Sciatic nerve (tissue), 2 donors: ENCODE data around the gene ILK. TPM values are rescaled to one million over a fixed set of nuclear protein-coding genes. Genes with fewer than 3 reads are reported as not detected.
A peak's percentile ranks its signal among the peaks of the same experiment; 100 is the strongest.

Experiments used
- ATAC-seq: fragments of 200-7000 bp; cut with Tn5 transposase; one replicate; pipeline ENCODE4 v1.9.1; 2020; ENCODE audit warnings: mild to moderate bottlenecking, moderate library complexity
- DNase-seq: peaks from one replicate; pipeline ENCODE4 v3.0.0-alpha.2; 2020; ENCODE audit warnings: low spot score
- intact Hi-C: fragments of 100-400 bp; cut with DNase I; formaldehyde crosslinking; loops from one replicate; pipeline ENCODE4 v1.14.2; 2022
- total RNA-seq: library from RNA; stranded (reverse); fragmentation: NEBNext Ultra II Directional; extraction: Animal tissue kit (Norgen Biotek cat#: 25700); gene quantifications from one replicate; pipeline ENCODE4 v1.2.1, GENCODE V29; 2021
- donor health status: DM: no; HTN: no; CAD: no.
- donor health status: DM: no; HTN: no; CAD: no.

The ILK gene
- total RNA-seq = 208 TPM

DNA sequence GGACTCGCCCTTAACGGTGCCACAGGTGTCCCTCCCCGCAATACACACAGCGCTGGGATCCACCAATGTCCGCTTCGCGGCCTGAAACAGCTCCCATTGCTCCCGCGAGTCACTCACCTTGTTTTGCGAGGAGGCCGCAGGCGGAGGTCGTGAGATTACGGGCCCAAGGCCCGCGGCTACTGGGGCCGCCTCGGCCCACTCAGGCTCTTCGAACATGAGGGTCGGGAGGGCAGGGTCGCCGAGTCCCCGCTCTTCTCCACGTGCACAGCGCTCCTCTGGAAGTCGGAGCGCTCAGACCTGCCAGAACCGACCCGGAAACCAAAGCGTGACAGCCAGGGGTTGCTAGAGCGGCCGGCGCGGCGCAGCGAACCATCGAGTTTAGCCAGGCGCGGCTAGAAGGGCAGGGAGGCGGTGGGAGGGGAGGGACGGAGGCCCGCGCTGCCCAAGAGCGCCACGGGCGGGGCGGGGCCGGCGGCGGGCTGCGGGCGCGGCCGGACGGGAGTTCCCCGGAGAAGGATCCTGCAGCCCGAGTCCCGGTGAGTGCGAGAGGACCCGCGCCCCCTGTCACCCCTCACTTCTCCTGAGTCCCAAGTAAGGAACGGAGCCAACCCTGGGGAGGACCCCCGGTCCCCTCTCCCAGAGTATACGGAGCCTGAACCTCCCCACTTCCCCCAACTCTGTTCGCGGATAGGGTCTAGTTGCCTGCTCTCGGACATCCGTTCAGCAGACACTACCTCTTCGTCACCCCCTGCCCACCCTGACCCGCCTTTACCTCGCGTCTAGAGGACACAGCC, at the start of gene ILK, which contains the start of gene RRP8:
Gene ILK, plus strand, starts transcription at position 488 of the 794 bp plus-strand sequence. CDS start 498 bp downstream, outside the sequence.
Gene RRP8, minus strand, starts transcription at position 330 of the 794 bp plus-strand sequence. Its CDS starts 114 bp downstream, at position 216.
- intact Hi-C loops = no loop called here
- DNase-seq (peak; percentile 94), ATAC-seq (peak; percentile 92)

DNA sequence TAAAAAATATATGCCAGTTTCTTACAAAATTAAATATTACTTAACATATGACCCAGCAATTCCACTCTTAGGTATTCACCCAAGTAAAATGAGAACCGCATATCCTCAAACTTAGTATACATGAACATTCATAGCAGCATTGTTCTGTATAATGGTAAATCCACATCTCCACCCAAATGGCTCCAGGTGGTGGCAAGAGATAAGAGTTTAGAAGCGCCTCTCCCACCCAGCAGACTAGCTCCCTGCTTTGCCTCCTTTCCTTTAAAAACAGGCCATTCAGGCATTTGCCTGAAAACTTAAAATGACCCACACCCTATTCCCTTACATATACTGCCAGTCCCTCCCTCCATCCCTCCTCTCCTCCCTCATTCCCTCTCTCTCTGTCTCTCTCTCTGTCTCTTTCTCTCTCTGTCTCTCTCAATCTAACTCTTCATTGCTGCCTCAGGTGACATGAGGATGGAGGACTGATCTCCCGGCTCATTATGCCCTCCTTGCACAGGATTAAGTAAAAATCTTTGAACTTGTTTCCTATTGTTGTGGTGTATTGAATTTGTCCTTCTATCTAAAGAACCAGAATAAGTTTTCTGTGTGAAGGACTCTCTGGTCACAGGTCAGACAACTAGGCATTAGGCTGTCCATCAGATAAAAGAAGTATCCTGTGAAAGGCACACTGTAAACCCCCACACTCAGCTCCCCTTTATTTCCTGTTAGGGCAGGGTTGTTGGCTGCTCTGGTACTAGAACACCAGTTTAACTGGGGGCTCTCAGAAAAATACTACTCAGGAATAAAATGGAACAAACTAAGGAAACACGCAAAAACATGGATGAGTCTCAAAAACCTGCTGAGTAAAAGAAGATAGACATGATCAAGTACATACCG, 48.5 kb upstream of the ILK start:
- DNase-seq (no peak), ATAC-seq (no peak)
- intact Hi-C loops = no loop called here

DNA sequence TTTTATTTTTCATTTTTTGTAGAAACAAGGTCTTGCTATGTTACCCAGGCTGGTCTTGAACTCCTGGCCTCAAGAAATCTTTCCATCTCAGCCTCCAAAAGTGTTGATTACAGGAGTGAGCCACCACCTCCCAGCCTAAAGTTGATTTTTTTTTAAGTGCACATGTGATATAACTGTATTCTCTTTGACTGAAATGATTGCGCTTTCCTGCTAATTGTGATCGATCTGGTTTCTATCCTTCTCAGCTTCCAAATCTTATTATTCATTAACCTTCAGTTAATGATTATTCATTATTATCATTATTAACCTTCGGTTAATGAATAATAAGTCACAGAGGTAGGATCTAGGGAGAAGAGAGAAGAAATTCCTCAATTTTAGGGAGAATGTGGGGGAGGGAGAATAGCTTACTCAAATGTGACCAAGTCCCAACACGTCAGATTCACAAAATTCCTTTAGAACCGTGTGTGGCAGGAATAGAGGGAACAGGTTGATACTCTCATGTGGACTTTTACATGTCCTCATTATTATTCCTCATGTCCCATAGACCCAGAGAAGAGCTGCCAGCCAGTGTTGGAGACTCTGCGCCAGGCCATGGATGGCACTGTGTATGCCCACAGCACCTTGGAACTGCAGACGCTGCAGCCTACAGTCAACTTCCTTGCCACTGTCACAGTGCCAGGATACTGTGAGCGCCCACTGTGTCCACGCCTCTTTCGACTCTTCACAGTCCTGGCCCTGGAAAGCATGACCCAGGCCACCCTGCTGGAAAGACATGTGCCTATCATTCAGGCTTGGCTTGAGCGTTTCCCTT, 47.2 kb upstream of the ILK start:
- DNase-seq = no peak
- intact Hi-C loops = no loop called here
- ATAC-seq = no peak

DNA sequence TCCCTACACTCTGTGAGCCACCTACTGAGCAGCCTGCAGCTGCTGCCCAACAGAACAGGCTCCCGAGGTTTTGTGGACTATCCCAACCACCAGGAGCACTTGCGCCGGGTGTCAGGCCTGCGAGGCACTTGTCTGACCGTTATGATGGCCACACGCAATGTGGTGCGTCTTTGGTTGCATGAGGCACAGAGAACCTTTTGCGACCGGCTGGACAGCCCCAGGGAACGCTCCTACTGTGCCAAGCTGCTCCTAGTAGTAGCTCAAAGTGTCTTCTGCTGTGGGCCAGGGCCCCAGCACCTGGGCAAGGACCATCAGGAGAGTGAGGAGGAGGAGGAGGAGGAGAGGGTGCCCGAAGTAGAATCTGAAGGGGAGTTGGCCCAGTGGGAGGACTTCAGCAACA, 46.5 kb upstream of the ILK start:
- ATAC-seq (no peak), DNase-seq (no peak)
- intact Hi-C loops = no loop called here

DNA sequence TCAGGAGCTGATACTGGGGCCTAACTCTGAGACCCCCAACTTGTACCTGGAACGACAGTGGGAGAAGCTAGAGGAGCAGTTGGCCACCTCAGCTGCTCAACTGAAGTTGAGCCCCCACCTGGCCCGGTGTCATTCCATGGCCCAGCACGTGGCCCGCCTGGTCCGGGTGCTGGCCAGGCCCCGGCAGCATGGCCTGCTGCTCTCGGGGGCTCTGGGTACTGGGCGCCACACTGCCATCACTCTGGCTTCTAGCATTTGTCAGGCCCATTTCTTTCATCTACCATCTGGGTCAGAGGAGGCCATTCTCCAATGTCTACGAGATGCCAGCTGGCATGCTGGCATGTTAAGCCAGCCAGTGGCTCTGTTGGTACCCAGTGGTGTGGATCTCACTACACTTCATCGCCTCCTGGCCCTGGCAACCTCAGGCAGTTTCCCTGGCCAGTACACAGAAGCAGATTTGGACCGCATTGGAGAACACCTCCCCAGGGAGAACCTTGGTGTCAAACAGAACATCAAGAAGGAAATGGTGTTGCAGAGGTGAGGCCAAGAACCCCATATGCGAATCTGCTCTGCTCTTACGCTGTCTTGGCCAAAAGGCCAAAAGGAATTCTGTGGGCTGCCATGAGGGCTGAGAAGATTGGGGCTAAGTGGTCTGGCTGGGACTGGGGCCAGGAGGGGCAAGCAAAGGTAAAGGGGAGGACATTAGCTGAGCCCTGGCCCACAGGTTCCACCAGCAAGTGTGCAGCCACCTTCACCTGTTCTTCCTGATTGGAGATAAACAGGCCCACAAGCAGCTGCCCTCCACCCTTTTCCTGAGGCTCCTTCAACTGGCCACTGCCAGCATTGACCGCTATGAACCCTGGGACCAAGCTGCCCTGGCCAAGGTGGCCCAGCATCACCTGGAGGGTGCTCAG, 45.6 kb upstream of the ILK start:
- intact Hi-C loops = no loop called here
- DNase-seq (no peak), ATAC-seq (no peak)

DNA sequence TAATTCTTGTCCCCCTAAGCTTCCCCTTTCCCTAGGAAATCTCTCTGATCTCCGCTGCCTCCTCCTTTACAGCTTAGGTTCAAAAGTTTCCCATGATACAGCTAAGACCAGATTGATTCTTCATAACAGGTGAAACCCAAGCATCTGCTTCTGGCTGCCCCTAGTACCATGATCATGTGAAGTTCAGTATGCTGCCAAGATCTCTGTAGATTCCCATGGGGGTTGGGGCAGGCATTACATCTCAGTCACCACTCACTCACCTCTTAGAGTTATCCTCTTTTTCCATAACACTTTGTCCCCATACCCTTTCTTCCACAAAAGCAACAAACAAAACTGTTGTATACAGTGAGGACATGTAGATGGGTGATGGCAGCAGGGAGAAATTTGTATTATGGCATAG, 44.2 kb upstream of the ILK start:
- intact Hi-C loops = no loop called here
- ATAC-seq (no peak), DNase-seq (no peak)

DNA sequence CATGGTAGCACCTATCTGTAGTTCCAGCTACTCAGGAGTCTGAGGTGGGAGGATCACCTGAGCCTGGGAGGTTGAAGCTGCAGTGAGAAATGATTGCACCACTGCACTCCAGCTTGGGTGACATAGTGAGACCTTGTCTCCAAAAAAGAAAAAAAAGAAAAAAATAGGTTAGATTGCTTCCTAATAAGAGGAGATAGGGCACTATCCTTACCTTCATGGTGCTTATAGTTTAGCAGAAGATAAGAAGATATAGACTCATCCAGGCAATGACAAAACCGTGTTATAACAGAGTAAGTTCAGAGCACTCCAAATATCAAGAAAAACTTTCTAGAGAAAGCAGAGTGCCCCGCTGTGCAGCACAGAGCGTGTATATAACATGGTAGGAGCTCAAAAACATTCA, 42.3 kb upstream of the ILK start:
- DNase-seq = no peak
- ATAC-seq = no peak
- intact Hi-C loops = no loop called here

DNA sequence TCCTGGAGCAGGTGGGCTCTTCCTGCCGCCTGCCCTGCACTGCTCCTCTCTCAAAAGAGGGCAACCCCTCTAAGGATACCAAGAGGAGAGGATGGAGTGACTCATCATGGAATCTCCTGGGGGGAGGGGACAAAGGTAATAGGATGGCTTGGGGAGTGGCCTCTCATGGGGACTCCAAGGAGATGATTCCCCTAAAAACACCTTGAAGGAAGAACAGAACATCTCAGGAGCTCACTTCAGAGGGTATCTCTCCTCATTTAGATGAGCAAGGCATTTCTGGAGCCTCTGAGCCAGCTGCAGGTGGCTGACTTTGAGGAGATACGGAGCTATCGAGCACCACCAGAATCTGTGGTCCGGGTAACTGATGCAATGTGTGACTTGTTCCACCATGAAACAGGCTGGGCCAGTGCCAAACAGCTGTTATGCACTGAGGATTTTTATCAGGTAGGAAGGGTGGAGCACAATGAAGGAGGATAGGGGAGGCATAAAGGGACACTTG, 40.4 kb upstream of the ILK start:
- DNase-seq (no peak), ATAC-seq (no peak)
- intact Hi-C loops = no loop called here

DNA sequence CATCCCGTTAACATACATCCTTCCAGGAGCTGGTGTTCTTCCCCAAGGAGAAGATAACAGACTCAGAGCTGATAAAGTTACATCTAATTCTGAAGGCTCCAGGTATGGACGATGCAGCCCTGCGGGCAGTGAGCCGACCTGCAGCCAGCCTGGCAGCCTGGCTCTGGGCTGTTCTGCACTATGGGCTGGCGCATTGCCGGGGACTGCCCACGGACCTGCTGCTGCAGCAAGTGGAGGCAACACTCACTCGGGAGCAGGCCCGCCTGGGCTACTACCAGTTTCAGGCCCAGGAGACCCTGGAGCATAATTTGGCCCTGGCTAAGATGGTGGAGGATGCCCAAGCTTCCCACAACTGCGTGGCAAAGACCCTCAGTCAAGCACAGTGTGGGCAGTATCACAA, 39.9 kb upstream of the ILK start:
- DNase-seq (no peak), ATAC-seq (no peak)

DNA sequence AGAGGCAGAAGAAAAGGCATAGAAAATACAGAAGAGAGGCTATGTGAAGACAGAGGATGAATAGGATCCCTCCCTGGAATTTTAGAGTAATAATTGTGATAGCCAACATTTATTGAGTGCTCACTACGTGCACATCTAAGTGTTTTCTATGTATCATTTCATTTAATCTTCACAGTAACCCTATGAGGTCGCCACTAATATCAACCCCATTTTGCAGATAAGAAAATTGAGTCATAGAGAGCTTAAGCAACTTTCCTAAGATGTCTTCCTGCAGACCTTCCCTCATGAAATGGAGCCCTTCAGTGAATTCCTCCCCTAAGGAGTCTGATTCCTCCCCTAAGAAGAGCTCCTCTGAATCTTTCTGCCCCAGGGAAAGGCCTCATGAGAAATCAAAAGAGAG, 38.2 kb upstream of the ILK start:
- DNase-seq (no peak), ATAC-seq (no peak)
- intact Hi-C loops = no loop called here

More for the DNA sequence above, 39.9 kb upstream of the ILK start:
- intact Hi-C loops = no loop called here

DNA sequence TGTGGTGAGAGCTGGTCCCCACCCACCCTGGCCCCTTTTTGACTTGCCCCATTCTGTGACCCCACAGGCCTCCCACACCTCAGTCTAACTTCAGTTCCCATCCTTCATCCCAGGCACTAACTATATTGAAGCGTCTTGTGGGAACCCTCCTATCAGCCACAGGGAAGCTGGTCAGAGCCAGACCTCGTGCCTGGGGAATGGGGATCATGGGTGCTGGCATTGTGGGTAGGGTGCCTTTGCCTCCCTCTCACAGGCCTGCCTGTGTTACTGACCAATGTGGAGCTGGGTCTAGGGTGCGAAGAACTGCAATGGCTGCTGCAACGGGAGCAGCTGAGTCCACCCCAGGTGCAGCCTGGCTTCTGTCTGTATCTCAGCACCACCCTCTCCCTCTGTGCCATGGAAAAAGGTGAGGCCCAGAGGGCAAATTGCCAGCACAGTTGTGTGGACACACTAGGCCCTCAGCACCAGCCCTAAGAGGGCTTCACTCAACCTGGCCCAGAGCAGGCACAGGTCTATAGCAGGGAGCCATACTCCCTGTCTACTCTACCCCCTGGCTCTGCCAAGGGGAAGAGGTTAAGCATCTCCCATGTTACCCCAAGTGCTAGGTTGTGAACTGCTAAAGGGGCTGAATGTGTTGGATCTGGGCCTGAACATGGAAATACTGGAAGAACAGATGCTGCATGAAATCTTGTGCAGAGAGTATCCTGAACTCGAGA, 37.4 kb upstream of the ILK start:
- no peak for ATAC-seq
- intact Hi-C loops = no loop called here
- DNase-seq = no peak

DNA sequence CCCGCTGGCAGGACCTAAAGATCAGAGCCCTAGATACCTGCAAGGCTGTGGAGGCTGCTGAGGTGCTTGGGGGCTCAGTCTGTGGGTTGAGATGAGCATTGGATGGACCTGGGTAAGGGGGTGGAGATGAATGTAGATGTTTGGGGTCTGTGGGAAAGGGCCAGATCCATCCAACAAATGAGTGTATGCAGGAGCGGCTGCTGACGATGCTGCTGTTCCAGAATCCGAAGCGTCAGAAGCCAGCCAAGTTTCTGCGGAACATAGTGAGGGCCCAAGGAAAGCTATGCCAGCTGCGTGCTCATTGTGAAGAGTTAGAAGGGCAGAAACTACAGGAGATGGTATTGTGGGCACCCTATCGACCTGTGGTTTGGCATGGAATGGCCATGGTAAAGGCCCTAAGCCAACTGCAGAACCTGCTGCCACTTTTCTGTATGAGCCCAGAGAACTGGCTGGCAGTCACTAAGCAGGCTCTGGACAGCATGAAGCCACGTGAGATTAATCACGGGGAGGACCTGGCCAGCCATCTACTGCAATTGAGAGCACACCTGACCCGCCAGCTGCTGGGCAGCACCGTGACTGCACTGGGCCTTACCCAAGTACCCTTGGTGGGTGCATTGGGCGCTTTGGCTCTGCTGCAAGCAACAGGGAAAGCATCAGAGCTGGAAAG, 36.7 kb upstream of the ILK start:
- DNase-seq = no peak
- intact Hi-C loops = no loop called here
- ATAC-seq = no peak

DNA sequence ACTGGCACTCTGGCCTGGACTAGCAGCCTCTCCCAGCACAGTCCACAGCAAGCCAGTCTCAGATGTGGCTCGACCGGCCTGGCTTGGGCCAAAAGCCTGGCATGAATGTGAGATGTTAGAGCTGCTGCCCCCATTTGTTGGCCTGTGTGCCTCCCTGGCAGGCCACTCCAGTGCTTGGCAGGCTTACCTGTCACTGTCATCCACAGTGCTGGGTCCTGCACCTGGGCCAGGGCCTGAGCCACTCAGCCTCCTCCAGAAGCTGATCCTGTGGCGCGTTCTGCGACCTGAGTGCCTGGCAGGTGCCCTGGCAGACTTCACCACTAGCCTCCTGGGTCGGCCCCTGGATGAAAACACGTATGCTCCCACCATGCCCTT, 36.2 kb upstream of the ILK start:
- DNase-seq (no peak), ATAC-seq (no peak)
- intact Hi-C loops = no loop called here

DNA sequence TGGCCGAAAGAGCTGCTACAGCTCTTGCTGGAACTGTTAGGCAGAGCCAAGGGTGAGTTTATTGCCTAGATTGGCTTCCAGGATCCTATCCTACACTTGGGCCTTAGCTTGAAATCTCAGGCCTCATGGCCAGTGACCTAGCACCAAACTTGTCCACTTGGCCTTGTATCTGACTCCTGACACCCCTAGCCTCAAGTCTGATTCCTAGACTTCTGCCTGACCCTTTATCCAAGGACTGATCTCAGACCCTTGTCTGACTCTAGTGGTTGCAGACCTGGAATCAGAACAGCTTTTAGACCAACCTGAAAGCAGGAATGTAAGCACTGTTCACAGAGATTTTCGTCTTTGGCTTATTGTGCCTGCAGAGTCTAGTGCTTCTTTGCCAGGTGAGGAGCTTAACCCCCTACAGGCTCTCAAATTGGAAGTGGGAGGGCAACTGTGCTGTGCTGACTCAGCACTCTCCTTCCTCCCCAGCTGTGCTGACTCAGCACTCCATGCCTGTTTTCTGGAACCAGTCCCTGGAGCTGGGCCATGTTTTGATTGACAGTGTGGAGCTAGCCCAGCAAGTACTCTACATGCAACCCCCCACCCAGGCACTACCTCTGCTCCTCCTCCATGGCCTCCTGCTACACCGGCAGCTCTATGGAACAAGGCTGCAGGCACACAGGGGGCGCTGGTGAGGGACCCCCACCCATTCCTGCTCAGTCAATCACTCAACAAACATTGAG, 35.2 kb upstream of the ILK start:
- ATAC-seq = no peak
- intact Hi-C loops = no loop called here
- peak; percentile 65 for DNase-seq

DNA sequence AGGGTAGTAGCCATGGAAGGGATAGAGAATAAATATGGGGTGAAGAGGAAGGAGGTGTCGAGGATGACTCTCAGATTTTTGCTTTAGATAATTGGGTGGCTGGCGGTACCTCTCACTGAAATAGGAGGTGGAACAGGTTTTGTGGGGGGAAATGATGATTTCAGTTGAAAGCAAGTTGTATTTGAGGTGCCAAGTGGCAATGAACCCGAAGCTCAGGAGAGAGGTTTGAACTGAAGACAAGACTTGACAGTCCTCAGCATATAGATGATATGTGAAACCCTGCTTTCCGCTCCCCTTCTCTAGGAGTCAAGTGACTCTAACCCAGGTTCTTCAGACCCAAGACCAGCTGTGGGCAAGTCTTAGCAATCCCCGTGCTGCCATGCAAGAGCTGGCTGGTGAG, 33.9 kb upstream of the ILK start:
- intact Hi-C loops = no loop called here
- no peak for DNase-seq

DNA sequence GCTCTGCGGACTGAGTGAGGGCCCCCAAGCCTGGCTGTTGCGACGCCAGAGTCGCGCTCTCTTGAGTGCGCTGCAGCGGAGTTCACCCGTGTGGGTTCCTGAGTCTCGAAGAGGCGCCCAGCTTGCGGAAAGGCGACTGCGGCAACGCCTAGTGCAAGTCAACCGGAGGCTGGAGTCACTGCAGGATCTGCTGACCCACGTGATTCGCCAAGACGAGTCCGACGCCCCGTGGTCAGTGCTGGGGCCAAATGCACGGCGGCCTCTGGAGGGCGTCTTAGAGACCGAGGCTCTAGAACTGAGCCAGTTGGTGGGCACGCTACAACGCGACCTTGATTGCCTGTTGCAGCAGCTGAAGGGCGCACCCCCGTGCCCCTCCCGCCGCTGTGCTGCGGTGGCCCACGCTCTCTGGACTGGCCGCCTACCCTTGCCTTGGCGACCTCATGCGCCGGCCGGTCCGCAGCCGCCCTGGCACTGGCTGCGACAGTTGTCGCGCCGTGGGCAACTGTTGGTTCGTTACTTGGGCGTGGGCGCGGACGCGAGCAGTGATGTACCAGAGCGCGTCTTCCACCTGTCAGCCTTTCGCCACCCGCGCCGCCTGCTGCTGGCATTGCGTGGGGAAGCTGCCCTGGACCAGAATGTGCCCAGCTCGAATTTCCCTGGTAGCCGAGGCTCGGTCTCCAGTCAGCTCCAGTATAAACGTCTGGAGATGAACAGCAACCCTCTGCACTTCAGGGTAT, 32.7 kb upstream of the ILK start:
- intact Hi-C loops = no loop called here
- DNase-seq = no peak
- no peak for ATAC-seq

More for the DNA sequence above, 33.9 kb upstream of the ILK start:
- ATAC-seq = no peak
